OCI-LY7 (cell line): ENCODE measurements around the gene ATF2.

Source experiments
- EZH2phosphoT487 ChIP-seq: fragments of 200-600 bp; sonication (generic); IDR thresholded peaks from 2 replicates; pipeline ENCODE4 v1.6.1; 2018; ENCODE audit warnings: low read depth, borderline replicate concordance, mild to moderate bottlenecking, mixed run types, antibody characterized with exemption, low read length, moderate library complexity, mixed read lengths
- TF ChIP-seq, protein P1 (sequence below): fragments of 200-600 bp; sonication (generic); conservative IDR thresholded peaks from 2 replicates; pipeline ENCODE4 v1.5.1; 2014; ENCODE audit warnings: mild to moderate bottlenecking, antibody characterized with exemption, low read length, moderate library complexity, mixed read lengths

DNA sequence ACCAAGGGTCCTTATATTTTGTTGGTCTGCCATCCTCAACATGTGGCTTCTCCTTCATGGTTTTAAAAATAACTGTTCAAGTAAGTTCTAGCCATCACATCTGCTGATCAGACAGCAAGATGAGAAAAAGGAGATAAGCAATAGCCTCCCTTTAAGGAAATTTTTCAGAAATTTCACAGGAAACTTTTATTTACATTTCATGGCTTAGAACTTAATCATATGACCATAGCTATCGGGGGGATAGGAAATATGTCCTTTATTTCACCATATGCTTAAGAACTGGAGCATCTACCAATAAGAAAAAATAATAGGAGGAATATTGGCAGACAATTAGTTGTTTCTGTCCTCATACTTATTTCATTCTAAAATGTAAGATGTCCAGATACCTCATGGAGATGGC, 16.2 kb downstream of the ATF2 start:
- TF ChIP-seq, protein P1, sequence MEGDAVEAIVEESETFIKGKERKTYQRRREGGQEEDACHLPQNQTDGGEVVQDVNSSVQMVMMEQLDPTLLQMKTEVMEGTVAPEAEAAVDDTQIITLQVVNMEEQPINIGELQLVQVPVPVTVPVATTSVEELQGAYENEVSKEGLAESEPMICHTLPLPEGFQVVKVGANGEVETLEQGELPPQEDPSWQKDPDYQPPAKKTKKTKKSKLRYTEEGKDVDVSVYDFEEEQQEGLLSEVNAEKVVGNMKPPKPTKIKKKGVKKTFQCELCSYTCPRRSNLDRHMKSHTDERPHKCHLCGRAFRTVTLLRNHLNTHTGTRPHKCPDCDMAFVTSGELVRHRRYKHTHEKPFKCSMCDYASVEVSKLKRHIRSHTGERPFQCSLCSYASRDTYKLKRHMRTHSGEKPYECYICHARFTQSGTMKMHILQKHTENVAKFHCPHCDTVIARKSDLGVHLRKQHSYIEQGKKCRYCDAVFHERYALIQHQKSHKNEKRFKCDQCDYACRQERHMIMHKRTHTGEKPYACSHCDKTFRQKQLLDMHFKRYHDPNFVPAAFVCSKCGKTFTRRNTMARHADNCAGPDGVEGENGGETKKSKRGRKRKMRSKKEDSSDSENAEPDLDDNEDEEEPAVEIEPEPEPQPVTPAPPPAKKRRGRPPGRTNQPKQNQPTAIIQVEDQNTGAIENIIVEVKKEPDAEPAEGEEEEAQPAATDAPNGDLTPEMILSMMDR, result no peak
- TF ChIP-seq EZH2phosphoT487, result no peak
